WTC11 (cell line): ENCODE data around the gene SLAMF6. TPM values are rescaled to one million over a fixed set of nuclear protein-coding genes. Genes with fewer than 3 reads are reported as not detected.

Experiments used
- ATAC-seq: fragments of 200-7000 bp; cut with Tn5 transposase; 2 replicates; pipeline ENCODE4 v1.10.0; 2021; ENCODE audit warnings: mild to moderate bottlenecking, moderate library complexity
- CTCF ChIA-PET: fragments of 300-600 bp; sonication (Branson Sonifier 250); formaldehyde crosslinking; loops from one replicate; lab custom pipeline; 2021; ENCODE audit warnings: antibody characterized with exemption; lab: Charles Lee
- POLR2A ChIA-PET: fragments of 350-600 bp; sonication (Branson Sonifier 250); formaldehyde crosslinking; loops from one replicate; lab custom pipeline; 2021; ENCODE audit warnings: antibody characterized with exemption; lab: Charles Lee
- DNase-seq: peaks from one replicate; pipeline ENCODE4 v3.0.0; 2021; ENCODE audit warnings: low spot score
- H3K27ac Mint-ChIP-seq: 2 replicates; pipeline ENCODE4 v1.8.0; 2021; ENCODE audit warnings: mixed read lengths
- H3K27me3 Mint-ChIP-seq: 2 replicates; pipeline ENCODE4 v1.8.0; 2021; ENCODE audit warnings: low read depth, mild to moderate bottlenecking, moderate library complexity, mixed read lengths
- H3K36me3 Mint-ChIP-seq: 2 replicates; pipeline ENCODE4 v1.8.0; 2021; ENCODE audit warnings: mixed read lengths
- H3K4me1 Mint-ChIP-seq: 2 replicates; pipeline ENCODE4 v1.8.0; 2022; ENCODE audit warnings: mixed read lengths
- H3K4me3 Mint-ChIP-seq: 2 replicates; pipeline ENCODE4 v1.8.0; 2021; ENCODE audit warnings: mild to moderate bottlenecking, moderate library complexity, mixed read lengths
- H3K9me3 Mint-ChIP-seq: 2 replicates; pipeline ENCODE4 v1.8.0; 2021; ENCODE audit warnings: mixed read lengths
- CBFB ChIP-seq: sonication (generic); formaldehyde crosslinking; IDR thresholded peaks from 2 replicates; pipeline ENCODE4 v1.8.1; 2022; ENCODE audit warnings: mild to moderate bottlenecking, low read depth, missing genetic modification reagents
- ESRRA ChIP-seq: sonication (generic); formaldehyde crosslinking; IDR thresholded peaks from 2 replicates; pipeline ENCODE4 v1.8.1; 2022; ENCODE audit warnings: mild to moderate bottlenecking, missing genetic modification reagents, borderline replicate concordance
- FOXJ3 ChIP-seq: sonication (generic); formaldehyde crosslinking; IDR thresholded peaks from 2 replicates; pipeline ENCODE4 v1.9.0; 2021; ENCODE audit warnings: missing genetic modification reagents, mild to moderate bottlenecking, borderline replicate concordance
- IRF2 ChIP-seq: sonication (generic); formaldehyde crosslinking; IDR thresholded peaks from 2 replicates; pipeline ENCODE4 v1.8.0; 2022; ENCODE audit warnings: low read depth, missing genetic modification reagents, borderline replicate concordance
- JAZF1 ChIP-seq: fragments of 250-450 bp; sonication (Bioruptor Pico); IDR thresholded peaks from 2 replicates; pipeline ENCODE4 v1.9.0; 2021; ENCODE audit warnings: moderate library complexity, mild to moderate bottlenecking, inconsistent platforms
- MXD4 ChIP-seq: fragments of 250-450 bp; sonication (Bioruptor Pico); IDR thresholded peaks from 2 replicates; pipeline ENCODE4 v1.8.0; 2021; ENCODE audit warnings: mild to moderate bottlenecking, moderate library complexity, borderline replicate concordance
- NFYB ChIP-seq: sonication (generic); formaldehyde crosslinking; conservative IDR thresholded peaks from 2 replicates; pipeline ENCODE4 v1.8.0; 2022; ENCODE audit warnings: low read depth, missing genetic modification reagents
- NR2C2 ChIP-seq: sonication (generic); formaldehyde crosslinking; IDR thresholded peaks from 2 replicates; pipeline ENCODE4 v1.8.0; 2022; ENCODE audit warnings: mild to moderate bottlenecking, missing genetic modification reagents
- SP1 ChIP-seq: sonication (generic); formaldehyde crosslinking; conservative IDR thresholded peaks from 2 replicates; pipeline ENCODE4 v1.8.1; 2022; ENCODE audit warnings: missing genetic modification reagents
- TEAD1 ChIP-seq: sonication (generic); formaldehyde crosslinking; IDR thresholded peaks from 2 replicates; pipeline ENCODE4 v1.8.0; 2022; ENCODE audit warnings: mild to moderate bottlenecking, missing genetic modification reagents
- TEAD4 ChIP-seq: sonication (generic); formaldehyde crosslinking; IDR thresholded peaks from 2 replicates; pipeline ENCODE4 v1.8.0; 2022; ENCODE audit warnings: mild to moderate bottlenecking, missing genetic modification reagents
- ZNF138 ChIP-seq: sonication (generic); formaldehyde crosslinking; conservative IDR thresholded peaks from 2 replicates; pipeline ENCODE4 v1.8.1; 2022; ENCODE audit warnings: mild to moderate bottlenecking, moderate library complexity, missing genetic modification reagents
- ZNF416 ChIP-seq: fragments of 250-450 bp; sonication (Bioruptor Pico); IDR thresholded peaks from 2 replicates; pipeline ENCODE4 v1.9.0; 2021; ENCODE audit warnings: mild to moderate bottlenecking, inconsistent platforms
- total RNA-seq: library from RNA; stranded (reverse); gene quantifications from 3 replicates; pipeline ENCODE4 v1.2.3, GENCODE V29; 2021
- TF ChIP-seq, protein P1 (sequence below): sonication (generic); formaldehyde crosslinking; IDR thresholded peaks from 2 replicates; pipeline ENCODE4 v1.8.1; 2023; ENCODE audit warnings: mild to moderate bottlenecking, missing genetic modification reagents, borderline replicate concordance
- TF ChIP-seq, protein P2 (sequence below): sonication (generic); formaldehyde crosslinking; IDR thresholded peaks from 2 replicates; pipeline ENCODE4 v1.8.0; 2022; ENCODE audit warnings: mild to moderate bottlenecking, missing genetic modification reagents
- TF ChIP-seq, protein P3 (sequence below): sonication (generic); formaldehyde crosslinking; IDR thresholded peaks from 2 replicates; pipeline ENCODE4 v1.8.1; 2022; ENCODE audit warnings: mild to moderate bottlenecking, moderate library complexity, missing genetic modification reagents
- TF ChIP-seq, protein P4 (sequence below): sonication (generic); formaldehyde crosslinking; IDR thresholded peaks from 2 replicates; pipeline ENCODE4 v1.8.0; 2023; ENCODE audit warnings: missing genetic modification reagents, mild to moderate bottlenecking, borderline replicate concordance
- TF ChIP-seq, protein P5 (sequence below): fragments of 250-450 bp; sonication (Bioruptor Pico); IDR thresholded peaks from 2 replicates; pipeline ENCODE4 v2.1.2; 2022; ENCODE audit warnings: mild to moderate bottlenecking, moderate library complexity
- TF ChIP-seq, protein P6 (sequence below): sonication (generic); formaldehyde crosslinking; IDR thresholded peaks from 2 replicates; pipeline ENCODE4 v1.8.1; 2023; ENCODE audit warnings: mild to moderate bottlenecking, missing genetic modification reagents

Gene SLAMF6
- total RNA-seq, 1 experiment from 2014 or later = not detected

DNA sequence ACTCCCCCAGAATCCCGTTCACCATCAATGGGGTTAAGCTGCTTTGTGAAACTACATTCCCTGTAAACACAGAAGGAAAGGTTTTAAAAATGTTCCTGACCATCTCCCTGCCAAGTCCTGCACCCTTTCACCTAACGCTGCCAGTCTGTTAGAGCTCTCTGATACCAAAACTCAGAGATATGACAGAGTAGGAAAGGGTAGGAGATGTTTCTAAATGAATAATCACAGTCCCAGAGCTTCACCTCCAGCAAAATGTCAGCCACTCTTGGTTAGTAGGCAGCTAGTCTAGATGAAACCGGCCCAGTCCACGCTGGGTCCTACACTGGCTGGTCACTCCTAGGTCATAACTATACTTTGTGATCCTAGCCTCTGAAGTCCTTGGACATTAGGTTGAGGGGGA, 26.7 kb downstream of the SLAMF6 start:
- Mint-ChIP-seq H3K9me3 (peaks cover 19% of the 10 kb centered on the region), H3K27me3 (no peaks in the 10 kb centered on the region), H3K4me1 (no peaks in the 10 kb centered on the region), H3K27ac (no peak overlapping the region), H3K36me3 (peaks cover 14% of the 10 kb centered on the region), H3K4me3 (no peak overlapping the region)
- DNase-seq (no peak), ATAC-seq (no peak)
- ChIA-PET POLR2A (no interaction called here), CTCF (no interaction called here)
- TF ChIP-seq, protein P1, sequence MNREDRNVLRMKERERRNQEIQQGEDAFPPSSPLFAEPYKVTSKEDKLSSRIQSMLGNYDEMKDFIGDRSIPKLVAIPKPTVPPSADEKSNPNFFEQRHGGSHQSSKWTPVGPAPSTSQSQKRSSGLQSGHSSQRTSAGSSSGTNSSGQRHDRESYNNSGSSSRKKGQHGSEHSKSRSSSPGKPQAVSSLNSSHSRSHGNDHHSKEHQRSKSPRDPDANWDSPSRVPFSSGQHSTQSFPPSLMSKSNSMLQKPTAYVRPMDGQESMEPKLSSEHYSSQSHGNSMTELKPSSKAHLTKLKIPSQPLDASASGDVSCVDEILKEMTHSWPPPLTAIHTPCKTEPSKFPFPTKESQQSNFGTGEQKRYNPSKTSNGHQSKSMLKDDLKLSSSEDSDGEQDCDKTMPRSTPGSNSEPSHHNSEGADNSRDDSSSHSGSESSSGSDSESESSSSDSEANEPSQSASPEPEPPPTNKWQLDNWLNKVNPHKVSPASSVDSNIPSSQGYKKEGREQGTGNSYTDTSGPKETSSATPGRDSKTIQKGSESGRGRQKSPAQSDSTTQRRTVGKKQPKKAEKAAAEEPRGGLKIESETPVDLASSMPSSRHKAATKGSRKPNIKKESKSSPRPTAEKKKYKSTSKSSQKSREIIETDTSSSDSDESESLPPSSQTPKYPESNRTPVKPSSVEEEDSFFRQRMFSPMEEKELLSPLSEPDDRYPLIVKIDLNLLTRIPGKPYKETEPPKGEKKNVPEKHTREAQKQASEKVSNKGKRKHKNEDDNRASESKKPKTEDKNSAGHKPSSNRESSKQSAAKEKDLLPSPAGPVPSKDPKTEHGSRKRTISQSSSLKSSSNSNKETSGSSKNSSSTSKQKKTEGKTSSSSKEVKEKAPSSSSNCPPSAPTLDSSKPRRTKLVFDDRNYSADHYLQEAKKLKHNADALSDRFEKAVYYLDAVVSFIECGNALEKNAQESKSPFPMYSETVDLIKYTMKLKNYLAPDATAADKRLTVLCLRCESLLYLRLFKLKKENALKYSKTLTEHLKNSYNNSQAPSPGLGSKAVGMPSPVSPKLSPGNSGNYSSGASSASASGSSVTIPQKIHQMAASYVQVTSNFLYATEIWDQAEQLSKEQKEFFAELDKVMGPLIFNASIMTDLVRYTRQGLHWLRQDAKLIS = no peak
- no peak for TF ChIP-seq ESRRA
- TF ChIP-seq FOXJ3 (CRISPR knock-in tag) = no peak
- no peak for TF ChIP-seq NFYB (CRISPR knock-in tag)
- no peak for TF ChIP-seq IRF2 (CRISPR knock-in tag)
- TF ChIP-seq TEAD4 (CRISPR knock-in tag) = no peak
- TF ChIP-seq TEAD1 (CRISPR knock-in tag) = no peak
- no peak for TF ChIP-seq ZNF138 (CRISPR knock-in tag)
- TF ChIP-seq, protein P2, sequence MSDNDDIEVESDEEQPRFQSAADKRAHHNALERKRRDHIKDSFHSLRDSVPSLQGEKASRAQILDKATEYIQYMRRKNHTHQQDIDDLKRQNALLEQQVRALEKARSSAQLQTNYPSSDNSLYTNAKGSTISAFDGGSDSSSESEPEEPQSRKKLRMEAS (CRISPR knock-in tag) = no peak
- TF ChIP-seq, protein P3, sequence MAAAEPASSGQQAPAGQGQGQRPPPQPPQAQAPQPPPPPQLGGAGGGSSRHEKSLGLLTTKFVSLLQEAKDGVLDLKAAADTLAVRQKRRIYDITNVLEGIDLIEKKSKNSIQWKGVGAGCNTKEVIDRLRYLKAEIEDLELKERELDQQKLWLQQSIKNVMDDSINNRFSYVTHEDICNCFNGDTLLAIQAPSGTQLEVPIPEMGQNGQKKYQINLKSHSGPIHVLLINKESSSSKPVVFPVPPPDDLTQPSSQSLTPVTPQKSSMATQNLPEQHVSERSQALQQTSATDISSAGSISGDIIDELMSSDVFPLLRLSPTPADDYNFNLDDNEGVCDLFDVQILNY (CRISPR knock-in tag) = no peak
- TF ChIP-seq SP1 (CRISPR knock-in tag) = no peak
- no peak for TF ChIP-seq CBFB (CRISPR knock-in tag)
- no peak for TF ChIP-seq JAZF1 (CRISPR knock-in tag)
- no peak for TF ChIP-seq ZNF416
- TF ChIP-seq, protein P4, sequence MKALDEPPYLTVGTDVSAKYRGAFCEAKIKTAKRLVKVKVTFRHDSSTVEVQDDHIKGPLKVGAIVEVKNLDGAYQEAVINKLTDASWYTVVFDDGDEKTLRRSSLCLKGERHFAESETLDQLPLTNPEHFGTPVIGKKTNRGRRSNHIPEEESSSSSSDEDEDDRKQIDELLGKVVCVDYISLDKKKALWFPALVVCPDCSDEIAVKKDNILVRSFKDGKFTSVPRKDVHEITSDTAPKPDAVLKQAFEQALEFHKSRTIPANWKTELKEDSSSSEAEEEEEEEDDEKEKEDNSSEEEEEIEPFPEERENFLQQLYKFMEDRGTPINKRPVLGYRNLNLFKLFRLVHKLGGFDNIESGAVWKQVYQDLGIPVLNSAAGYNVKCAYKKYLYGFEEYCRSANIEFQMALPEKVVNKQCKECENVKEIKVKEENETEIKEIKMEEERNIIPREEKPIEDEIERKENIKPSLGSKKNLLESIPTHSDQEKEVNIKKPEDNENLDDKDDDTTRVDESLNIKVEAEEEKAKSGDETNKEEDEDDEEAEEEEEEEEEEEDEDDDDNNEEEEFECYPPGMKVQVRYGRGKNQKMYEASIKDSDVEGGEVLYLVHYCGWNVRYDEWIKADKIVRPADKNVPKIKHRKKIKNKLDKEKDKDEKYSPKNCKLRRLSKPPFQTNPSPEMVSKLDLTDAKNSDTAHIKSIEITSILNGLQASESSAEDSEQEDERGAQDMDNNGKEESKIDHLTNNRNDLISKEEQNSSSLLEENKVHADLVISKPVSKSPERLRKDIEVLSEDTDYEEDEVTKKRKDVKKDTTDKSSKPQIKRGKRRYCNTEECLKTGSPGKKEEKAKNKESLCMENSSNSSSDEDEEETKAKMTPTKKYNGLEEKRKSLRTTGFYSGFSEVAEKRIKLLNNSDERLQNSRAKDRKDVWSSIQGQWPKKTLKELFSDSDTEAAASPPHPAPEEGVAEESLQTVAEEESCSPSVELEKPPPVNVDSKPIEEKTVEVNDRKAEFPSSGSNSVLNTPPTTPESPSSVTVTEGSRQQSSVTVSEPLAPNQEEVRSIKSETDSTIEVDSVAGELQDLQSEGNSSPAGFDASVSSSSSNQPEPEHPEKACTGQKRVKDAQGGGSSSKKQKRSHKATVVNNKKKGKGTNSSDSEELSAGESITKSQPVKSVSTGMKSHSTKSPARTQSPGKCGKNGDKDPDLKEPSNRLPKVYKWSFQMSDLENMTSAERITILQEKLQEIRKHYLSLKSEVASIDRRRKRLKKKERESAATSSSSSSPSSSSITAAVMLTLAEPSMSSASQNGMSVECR (CRISPR knock-in tag) = no peak
- TF ChIP-seq, protein P5, sequence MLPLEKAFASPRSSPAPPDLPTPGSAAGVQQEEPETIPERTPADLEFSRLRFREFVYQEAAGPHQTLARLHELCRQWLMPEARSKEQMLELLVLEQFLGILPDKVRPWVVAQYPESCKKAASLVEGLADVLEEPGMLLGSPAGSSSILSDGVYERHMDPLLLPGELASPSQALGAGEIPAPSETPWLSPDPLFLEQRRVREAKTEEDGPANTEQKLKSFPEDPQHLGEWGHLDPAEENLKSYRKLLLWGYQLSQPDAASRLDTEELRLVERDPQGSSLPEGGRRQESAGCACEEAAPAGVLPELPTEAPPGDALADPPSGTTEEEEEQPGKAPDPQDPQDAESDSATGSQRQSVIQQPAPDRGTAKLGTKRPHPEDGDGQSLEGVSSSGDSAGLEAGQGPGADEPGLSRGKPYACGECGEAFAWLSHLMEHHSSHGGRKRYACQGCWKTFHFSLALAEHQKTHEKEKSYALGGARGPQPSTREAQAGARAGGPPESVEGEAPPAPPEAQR (CRISPR knock-in tag) = no peak
- TF ChIP-seq, protein P6, sequence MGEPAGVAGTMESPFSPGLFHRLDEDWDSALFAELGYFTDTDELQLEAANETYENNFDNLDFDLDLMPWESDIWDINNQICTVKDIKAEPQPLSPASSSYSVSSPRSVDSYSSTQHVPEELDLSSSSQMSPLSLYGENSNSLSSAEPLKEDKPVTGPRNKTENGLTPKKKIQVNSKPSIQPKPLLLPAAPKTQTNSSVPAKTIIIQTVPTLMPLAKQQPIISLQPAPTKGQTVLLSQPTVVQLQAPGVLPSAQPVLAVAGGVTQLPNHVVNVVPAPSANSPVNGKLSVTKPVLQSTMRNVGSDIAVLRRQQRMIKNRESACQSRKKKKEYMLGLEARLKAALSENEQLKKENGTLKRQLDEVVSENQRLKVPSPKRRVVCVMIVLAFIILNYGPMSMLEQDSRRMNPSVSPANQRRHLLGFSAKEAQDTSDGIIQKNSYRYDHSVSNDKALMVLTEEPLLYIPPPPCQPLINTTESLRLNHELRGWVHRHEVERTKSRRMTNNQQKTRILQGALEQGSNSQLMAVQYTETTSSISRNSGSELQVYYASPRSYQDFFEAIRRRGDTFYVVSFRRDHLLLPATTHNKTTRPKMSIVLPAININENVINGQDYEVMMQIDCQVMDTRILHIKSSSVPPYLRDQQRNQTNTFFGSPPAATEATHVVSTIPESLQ = no peak
- no peak for TF ChIP-seq NR2C2 (CRISPR knock-in tag)
- TF ChIP-seq MXD4 (CRISPR knock-in tag) = no peak
